C4-2B (cell line): ENCODE measurements around the gene RAB4A.

ENCODE experiments used
- H3K27ac ChIP-seq: fragments of 450-650 bp; 2 replicates; pipeline ENCODE4 v1.5.1; 2017
- CTCF ChIP-seq: fragments of 450-650 bp; conservative IDR thresholded peaks from 2 replicates; pipeline ENCODE4 v1.5.1; 2017; ENCODE audit warnings: mild to moderate bottlenecking
- ZFX ChIP-seq: fragments of 450-650 bp; IDR thresholded peaks from 2 replicates; pipeline ENCODE4 v1.6.1; 2017

RAB4A gene

GRCh38 chr1:229264068-229264467, 6.8 kb upstream of the RAB4A start:
- no peak overlapping the region for H3K27ac ChIP-seq

DNA sequence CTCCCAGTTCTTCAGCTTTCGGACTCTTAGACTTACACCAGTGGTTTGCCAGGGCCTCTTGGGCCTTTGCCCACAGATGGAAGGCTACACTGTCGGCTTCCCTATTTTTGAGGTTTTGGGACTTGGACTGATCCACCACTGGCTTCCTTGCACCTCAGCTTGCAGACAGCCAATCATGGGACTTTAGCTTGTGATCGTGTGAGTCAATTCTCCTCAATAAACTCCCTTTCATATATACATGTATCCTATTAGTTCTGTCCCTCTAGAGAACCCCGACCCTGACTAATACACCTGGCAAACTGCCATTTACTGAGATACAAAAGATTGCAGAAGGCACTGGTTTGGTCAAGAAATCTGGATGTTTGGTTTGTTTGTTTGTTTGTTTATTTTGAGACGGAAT, 6.4 kb upstream of the RAB4A start:
- H3K27ac ChIP-seq = no peak overlapping the region
- TF ChIP-seq ZFX = no peak
- TF ChIP-seq CTCF = no peak

More at GRCh38 chr1:229264068-229264467, 6.8 kb upstream of the RAB4A start:
- TF ChIP-seq ZFX (no peak), CTCF (no peak)

DNA sequence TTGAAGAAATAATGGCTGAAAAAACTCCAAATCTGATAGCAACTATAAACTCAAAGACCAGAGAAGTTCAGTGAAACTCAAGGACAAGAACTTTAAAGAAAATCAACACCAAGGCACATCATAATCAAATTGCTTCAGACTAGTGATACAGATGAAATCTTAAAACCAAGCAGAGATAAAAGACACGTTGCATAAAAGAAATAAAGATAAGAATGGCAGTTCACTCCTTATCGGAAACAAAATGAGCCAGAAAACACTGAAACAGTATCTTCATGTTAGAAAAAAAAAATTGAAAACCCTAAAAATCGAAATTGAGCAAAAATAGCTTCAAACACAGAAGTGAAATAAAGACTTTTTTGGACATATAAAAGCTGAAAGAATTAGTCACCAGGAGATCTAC, 4.6 kb upstream of the RAB4A start:
- no peak for TF ChIP-seq ZFX
- TF ChIP-seq CTCF = no peak
- H3K27ac ChIP-seq = no peak overlapping the region

GRCh38 chr1:229266832-229267500, 3.9 kb upstream of the RAB4A start:
- H3K27ac ChIP-seq = no peak overlapping the region
- TF ChIP-seq CTCF (no peak), ZFX (no peak)

GRCh38 chr1:229268505-229268904, 2.4 kb upstream of the RAB4A start:
- no peak overlapping the region for H3K27ac ChIP-seq
- no peak for TF ChIP-seq ZFX
- no peak for TF ChIP-seq CTCF

- H3K27ac ChIP-seq = peak overlapping the region; percentile 96
- TF ChIP-seq ZFX = no peak
- TF ChIP-seq CTCF = peak; percentile 37
Observed at GRCh38 chr1:229271448-229272159, 693 bp downstream of the RAB4A start.
